GM18505 (cell line): ENCODE data around the gene ADAMTS14.

Experiments used
- ATAC-seq: cut with Tn5 transposase; IDR thresholded peaks from one replicate; pipeline ENCODE4 v1.9.1; 2021; ENCODE audit not compliant: unreplicated experiment
- POLR2A ChIP-seq: IDR thresholded peaks from 4 replicates; pipeline ENCODE4 v1.6.1; 2011; ENCODE audit warnings: borderline replicate concordance; ENCODE audit not compliant: insufficient read depth, insufficient read length; ENCODE audit errors: extremely low read depth

ADAMTS14 gene

DNA sequence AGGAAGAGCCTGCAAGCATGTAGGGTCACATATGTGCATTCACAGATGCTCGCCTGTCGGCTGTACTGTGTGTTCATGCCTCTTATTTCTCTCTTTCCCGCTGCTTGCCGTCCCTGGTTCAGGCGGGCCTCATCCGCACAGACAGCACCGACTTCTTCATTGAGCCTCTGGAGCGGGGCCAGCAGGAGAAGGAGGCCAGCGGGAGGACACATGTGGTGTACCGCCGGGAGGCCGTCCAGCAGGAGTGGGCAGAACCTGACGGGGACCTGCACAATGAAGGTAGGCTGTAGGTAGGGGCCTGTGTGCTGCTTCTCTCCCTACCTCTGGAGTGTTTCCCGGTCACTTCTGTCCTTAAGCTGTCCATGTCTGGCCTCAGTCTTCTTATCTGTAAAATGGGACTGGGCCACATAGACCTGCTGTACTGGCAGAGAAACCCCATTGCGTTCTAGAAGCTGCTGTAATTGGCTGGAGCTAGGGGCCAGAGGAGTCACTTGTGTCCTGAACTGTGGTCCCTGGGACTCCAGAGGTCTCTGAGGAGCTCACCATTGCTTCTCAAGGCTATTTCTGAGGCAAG is 30.0 kb downstream of the ADAMTS14 start:
- no peak for ATAC-seq
- TF ChIP-seq POLR2A: no peak

- TF ChIP-seq POLR2A: no peak
- ATAC-seq: no peak
These were observed 31.9 kb downstream of the ADAMTS14 start for GRCh38 chr10:70704211-70704610.

DNA sequence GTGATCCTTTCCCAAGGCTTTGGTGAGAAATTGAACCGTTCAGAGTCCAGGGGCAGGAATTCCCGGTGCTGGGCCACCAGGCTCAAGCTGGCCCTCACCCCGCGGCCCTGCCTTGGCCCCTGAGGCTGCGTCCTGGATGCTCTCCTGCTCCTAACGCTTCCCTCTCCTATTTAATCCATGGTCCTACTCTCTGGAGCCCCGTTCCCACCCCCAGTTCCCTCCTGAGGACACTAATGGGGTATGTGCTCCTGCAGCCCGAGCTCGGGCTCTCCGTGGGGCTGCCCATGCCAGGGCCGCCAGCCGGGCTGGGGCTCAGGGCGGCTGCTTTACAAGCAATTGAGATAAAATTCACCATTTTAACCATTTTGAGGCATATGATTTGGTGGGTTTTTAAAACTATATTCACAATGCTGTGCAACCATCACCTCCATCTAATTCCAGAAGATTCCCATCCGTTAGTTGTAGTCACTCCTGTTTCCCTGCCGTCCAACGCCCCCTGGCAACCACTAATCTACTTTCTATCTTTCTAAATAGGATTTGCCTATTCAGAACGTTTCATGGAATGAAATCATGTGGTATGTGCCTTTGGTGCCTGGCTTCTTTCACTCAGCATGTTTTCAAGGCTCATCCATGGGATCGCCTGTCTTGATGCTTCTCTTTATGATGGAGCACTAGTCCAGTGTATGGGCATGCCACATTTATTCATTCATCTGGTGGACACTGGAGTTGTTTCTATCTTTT is 33.0 kb downstream of the ADAMTS14 start:
- ATAC-seq: no peak
- no peak for TF ChIP-seq POLR2A

- ATAC-seq: no peak
- no peak for TF ChIP-seq POLR2A
These were observed 38.9 kb downstream of the ADAMTS14 start for GRCh38 chr10:70711177-70711576.

DNA sequence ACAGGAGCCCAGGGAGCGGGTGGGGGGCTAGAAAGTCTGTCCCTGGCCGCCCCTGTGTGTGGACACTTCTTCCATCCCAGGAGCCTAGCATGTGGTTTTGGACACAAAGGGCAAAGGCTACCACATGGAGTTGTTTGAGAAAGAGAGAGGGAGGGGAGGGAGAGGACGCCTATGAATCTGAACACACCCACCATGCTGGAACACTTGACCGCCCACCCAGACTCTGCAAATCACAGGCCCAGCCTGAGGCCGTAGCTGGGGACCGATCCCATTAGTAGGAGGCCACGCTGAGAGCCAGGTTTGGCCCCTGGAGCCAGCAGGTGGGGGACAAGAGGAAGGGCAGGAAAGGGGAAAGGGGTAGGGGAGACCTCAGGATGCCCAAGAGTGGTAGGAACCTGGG is 39.6 kb downstream of the ADAMTS14 start:
- no peak for TF ChIP-seq POLR2A
- ATAC-seq: no peak

- no peak for ATAC-seq
- no peak for TF ChIP-seq POLR2A
These were observed 41.9 kb downstream of the ADAMTS14 start for GRCh38 chr10:70714245-70714644.

GRCh38 chr10:70714951-70715350 is 42.6 kb downstream of the ADAMTS14 start:
- no peak for ATAC-seq
- TF ChIP-seq POLR2A: no peak

GRCh38 chr10:70715853-70716795 is 43.8 kb downstream of the ADAMTS14 start:
- ATAC-seq: no peak
- no peak for TF ChIP-seq POLR2A

- ATAC-seq: no peak
- no peak for TF ChIP-seq POLR2A
These were observed 50.6 kb downstream of the ADAMTS14 start for GRCh38 chr10:70722820-70723424.

GRCh38 chr10:70723771-70724170 is 51.5 kb downstream of the ADAMTS14 start:
- TF ChIP-seq POLR2A: no peak
- no peak for ATAC-seq

- TF ChIP-seq POLR2A: no peak
These were observed 54.7 kb downstream of the ADAMTS14 start for GRCh38 chr10:70726909-70727495.

DNA sequence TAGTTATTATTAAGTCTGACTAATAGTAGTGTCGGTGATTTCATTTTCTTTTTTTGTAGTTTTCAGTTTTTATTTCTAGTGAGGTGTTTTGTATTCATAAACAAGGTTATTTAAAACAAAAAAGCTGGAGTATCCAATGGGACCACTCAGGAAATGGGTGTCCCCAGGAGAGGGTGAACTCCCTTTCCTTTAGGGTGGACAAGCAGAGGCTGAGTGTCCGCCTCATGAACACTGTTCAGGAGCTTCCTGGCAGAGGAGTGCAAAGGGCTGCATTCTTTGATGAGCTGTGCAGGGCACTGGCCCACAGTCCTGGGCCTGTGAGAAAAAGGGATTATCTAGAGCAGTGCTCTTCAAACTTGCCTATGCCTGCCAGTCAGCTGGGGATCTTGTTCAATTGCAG is 56.0 kb downstream of the ADAMTS14 start:
- no peak for TF ChIP-seq POLR2A
- ATAC-seq: no peak

More at GRCh38 chr10:70726909-70727495, 54.7 kb downstream of the ADAMTS14 start:
- ATAC-seq: no peak

GRCh38 chr10:70729763-70730357 is 57.6 kb downstream of the ADAMTS14 start:
- TF ChIP-seq POLR2A: no peak

GRCh38 chr10:70730955-70731354 is 58.6 kb downstream of the ADAMTS14 start:
- ATAC-seq: no peak
- TF ChIP-seq POLR2A: no peak

More at GRCh38 chr10:70729763-70730357, 57.6 kb downstream of the ADAMTS14 start:
- ATAC-seq: no peak
